ENCODE measurements around the gene INPP4B. TPM values are rescaled to one million over a fixed set of nuclear protein-coding genes. Genes with fewer than 3 reads are reported as not detected.

INPP4B gene
- polyA plus RNA-seq, 3 donors, result 8.5 to 9.4 (median 9.0) TPM

GRCh38 chr4:142595222-142595871, 250.8 kb downstream of the INPP4B start:
- no peak for DNase-seq (ENCODE audit: low read depth in 3 of 3, low spot score in 2 of 3)

- DNase-seq (ENCODE audit: low read depth in 3 of 3, low spot score in 2 of 3), result no peak
These were observed 260.7 kb downstream of the INPP4B start for GRCh38 chr4:142585411-142585810.

- DNase-seq (ENCODE audit: low read depth in 3 of 3, low spot score in 2 of 3), result no peak
These were observed 262.4 kb downstream of the INPP4B start for GRCh38 chr4:142583708-142584107.

- DNase-seq (ENCODE audit: low read depth in 3 of 3, low spot score in 2 of 3), result no peak
These were observed 263.8 kb downstream of the INPP4B start for GRCh38 chr4:142582340-142582739.

GRCh38 chr4:142581881-142582280, 264.2 kb downstream of the INPP4B start:
- DNase-seq (ENCODE audit: low read depth in 3 of 3, low spot score in 2 of 3), result no peak

- DNase-seq (ENCODE audit: low read depth in 3 of 3, low spot score in 2 of 3), result no peak
These were observed 266.7 kb downstream of the INPP4B start for GRCh38 chr4:142579443-142579842.

- DNase-seq (ENCODE audit: low read depth in 3 of 3, low spot score in 2 of 3), result no peak
These were observed 271.8 kb downstream of the INPP4B start for GRCh38 chr4:142574306-142574705.

- no peak for DNase-seq (ENCODE audit: low read depth in 3 of 3, low spot score in 2 of 3)
These were observed 274.0 kb downstream of the INPP4B start for GRCh38 chr4:142572071-142572470.

GRCh38 chr4:142567620-142568451, 278.3 kb downstream of the INPP4B start:
- DNase-seq (ENCODE audit: low read depth in 3 of 3, low spot score in 2 of 3), result no peak

- DNase-seq (ENCODE audit: low read depth in 3 of 3, low spot score in 2 of 3), result no peak
These were observed 278.9 kb downstream of the INPP4B start for GRCh38 chr4:142567199-142567598.

- DNase-seq (ENCODE audit: low read depth in 3 of 3, low spot score in 2 of 3), result no peak
These were observed 279.3 kb downstream of the INPP4B start for GRCh38 chr4:142566777-142567176.

GRCh38 chr4:142566243-142566642, 279.9 kb downstream of the INPP4B start:
- DNase-seq (ENCODE audit: low read depth in 3 of 3, low spot score in 2 of 3), result no peak

GRCh38 chr4:142565771-142566170, 280.3 kb downstream of the INPP4B start:
- DNase-seq (ENCODE audit: low read depth in 3 of 3, low spot score in 2 of 3), result no peak

- DNase-seq (ENCODE audit: low read depth in 3 of 3, low spot score in 2 of 3), result no peak
These were observed 282.3 kb downstream of the INPP4B start for GRCh38 chr4:142563682-142564291.

- DNase-seq (ENCODE audit: low read depth in 3 of 3, low spot score in 2 of 3), result no peak
These were observed 286.1 kb downstream of the INPP4B start for GRCh38 chr4:142559986-142560385.

GRCh38 chr4:142558851-142559250, 287.2 kb downstream of the INPP4B start:
- peak; percentile 40 to 64 (median 42) for DNase-seq (ENCODE audit: low read depth in 3 of 3, low spot score in 2 of 3)

GRCh38 chr4:142557239-142557801, 288.8 kb downstream of the INPP4B start:
- DNase-seq (ENCODE audit: low read depth in 3 of 3, low spot score in 2 of 3), result no peak

- DNase-seq (ENCODE audit: low read depth in 3 of 3, low spot score in 2 of 3), result no peak
These were observed 289.4 kb downstream of the INPP4B start for GRCh38 chr4:142556570-142557238.

- no peak for DNase-seq (ENCODE audit: low read depth in 3 of 3, low spot score in 2 of 3)
These were observed 290.1 kb downstream of the INPP4B start for GRCh38 chr4:142556048-142556447.

GRCh38 chr4:142554412-142554811, 291.7 kb downstream of the INPP4B start:
- no peak for DNase-seq (ENCODE audit: low read depth in 3 of 3, low spot score in 2 of 3)

Data from right renal cortex interstitium (tissue), 3 donors.